Embryonic facial prominence (tissue), 1 donor: Measurements from ENCODE around the gene ARID5B.

Experiments
- DNase-seq: peaks from one replicate; pipeline ENCODE4 v3.0.0-alpha.2; 2016; ENCODE audit errors: extremely low spot score

Gene ARID5B

GRCh38 chr10:61904733-61905725 is 3.5 kb downstream of the ARID5B start:
- no peak for DNase-seq

DNA sequence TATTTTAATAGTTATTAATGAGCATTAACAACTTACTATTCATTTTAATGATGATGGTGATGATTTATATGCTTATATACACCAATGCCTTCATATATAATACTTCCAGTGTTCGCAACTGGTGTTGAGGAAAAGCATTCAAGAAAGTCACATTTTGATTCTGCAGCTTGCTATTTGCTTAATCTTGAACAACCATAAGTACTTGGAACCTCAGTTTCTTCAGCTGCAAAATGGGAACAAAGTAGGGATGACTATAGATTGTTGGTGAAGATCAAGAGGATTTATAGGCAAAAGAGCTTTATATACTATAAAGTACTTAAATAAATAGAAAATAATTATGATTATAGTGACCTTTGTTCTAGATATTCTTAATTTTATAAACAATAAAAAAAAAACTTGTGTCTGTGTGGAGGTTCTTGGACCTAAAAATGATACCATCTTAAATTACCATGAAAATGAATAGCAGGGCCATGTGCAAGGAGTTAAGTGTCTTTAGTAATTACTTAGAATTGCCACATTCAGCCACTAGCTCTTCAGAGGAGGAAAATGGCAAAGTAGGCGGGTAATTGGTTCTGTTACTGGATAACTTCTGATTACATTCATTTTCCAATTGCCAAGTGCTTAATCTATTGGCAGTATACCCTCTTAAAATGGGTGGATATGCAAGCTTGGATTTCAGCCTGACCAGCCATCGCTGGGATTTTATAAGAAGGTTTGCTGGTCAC is 4.5 kb downstream of the ARID5B start:
- no peak for DNase-seq

- DNase-seq: no peak
Observed at GRCh38 chr10:61906562-61906901, 5.0 kb downstream of the ARID5B start.

DNA sequence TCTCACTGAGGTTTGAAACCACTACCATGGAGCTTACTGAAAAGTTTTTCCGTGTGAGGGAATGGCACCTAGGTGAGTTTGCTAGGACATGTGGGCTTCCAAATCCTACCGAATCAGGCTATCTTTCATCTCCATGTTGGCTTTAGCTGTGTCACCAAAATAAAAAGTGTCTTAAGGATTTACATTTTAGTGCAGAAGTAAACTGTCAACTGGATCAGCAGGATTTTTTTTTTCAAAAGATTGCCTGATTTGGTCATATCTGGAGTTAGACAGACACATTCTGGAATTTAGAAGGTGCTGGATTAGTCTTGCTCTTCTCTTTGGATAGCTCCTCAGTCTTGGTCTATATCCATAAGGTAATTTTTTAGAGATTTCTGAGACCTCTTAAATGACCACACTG is 5.5 kb downstream of the ARID5B start:
- no peak for DNase-seq

GRCh38 chr10:61907587-61907986 is 6.1 kb downstream of the ARID5B start:
- DNase-seq: no peak

- no peak for DNase-seq
Observed at GRCh38 chr10:61910226-61910805, 8.8 kb downstream of the ARID5B start.

- no peak for DNase-seq
Observed at GRCh38 chr10:61910894-61911293, 9.4 kb downstream of the ARID5B start.

GRCh38 chr10:61911425-61911824 is 9.9 kb downstream of the ARID5B start:
- no peak for DNase-seq

DNA sequence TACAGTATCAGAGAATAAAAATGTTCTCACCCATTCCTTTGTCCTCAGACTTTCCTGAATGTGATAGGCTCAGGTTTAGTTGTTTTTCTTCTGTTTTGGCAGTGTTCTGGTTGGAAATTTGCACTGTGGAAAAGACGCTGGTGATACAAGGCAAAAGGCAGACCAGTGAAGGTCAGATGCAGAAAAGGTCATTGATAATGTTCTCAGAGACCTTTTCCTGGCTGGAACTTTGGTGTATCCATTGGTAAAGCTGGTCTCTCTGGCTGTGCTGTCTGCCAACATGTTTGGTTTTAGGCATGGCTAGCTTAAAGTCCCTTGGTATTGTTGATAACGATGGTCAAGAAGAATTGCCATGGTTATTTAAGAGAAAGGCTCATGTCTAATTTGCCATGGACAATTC is 11.5 kb downstream of the ARID5B start:
- DNase-seq: no peak

- DNase-seq: no peak
Observed at GRCh38 chr10:61918140-61918539, 16.6 kb downstream of the ARID5B start.

DNA sequence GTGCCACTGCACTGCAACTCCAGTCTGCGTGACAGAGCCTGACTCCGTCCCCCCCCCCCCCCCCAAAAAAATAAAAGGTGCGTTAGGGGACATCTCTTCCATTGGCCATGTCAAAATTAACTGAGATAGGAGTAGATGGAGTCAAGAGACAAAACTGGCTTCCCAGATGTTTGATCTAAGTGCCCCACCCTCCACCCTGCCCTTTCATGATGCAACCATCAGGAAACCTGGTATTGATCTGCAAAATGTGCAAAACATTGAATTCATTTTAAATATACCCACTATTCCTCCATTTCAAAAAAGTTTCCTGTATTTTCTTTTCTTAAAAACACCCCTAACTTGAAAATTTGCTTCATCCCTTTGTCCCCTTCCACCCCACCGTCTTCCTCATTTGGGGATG is 17.5 kb downstream of the ARID5B start:
- no peak for DNase-seq

DNA sequence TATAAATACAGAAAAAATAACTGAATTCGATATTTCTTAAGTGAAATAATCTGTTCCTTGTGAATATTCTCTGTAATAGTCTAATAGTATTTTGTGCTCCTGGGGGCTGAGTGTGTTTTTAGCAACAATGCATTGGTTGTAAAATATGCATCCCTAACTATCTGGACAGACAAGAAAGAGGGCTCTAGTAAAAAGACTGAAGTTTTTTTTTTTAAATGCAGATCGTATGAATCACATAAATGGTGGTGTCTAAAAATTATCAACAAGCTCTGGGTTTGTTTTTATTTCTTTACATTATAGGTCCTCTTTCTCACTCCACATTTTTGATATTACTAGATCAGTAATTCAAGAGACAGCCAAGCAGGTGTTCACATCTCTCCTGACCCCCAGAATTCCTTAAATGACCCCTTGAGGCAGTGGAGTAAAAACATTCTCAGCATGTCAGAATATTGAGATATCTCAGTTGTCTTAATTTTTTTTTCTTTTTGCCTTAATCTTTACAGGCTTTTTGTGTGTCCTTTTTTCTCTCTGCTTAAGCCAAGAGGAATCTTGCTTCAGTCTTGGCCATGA is 18.2 kb downstream of the ARID5B start:
- DNase-seq: no peak

DNA sequence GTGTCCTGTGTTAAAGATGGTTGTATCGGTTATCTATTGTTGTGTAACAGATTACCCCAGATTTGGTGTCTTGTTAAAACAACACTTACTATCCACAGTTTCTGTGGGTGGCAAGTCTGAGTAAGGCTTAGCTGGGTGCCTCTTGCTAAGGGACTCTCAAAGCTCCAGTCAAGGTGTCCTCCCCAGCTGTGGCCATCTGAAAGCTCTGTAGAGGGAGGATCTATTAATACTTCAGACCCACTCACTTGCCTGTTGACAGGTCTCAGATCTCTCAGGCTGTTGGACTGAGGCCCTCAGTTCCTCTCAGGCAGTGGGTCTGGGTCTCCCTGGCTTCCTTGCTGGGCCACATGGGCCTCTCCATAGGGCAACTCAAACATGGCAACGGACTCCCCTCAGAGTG is 19.6 kb downstream of the ARID5B start:
- DNase-seq: no peak

GRCh38 chr10:61923210-61923949 is 21.9 kb downstream of the ARID5B start:
- no peak for DNase-seq

- DNase-seq: no peak
Observed at GRCh38 chr10:61923950-61924274, 22.4 kb downstream of the ARID5B start.

DNA sequence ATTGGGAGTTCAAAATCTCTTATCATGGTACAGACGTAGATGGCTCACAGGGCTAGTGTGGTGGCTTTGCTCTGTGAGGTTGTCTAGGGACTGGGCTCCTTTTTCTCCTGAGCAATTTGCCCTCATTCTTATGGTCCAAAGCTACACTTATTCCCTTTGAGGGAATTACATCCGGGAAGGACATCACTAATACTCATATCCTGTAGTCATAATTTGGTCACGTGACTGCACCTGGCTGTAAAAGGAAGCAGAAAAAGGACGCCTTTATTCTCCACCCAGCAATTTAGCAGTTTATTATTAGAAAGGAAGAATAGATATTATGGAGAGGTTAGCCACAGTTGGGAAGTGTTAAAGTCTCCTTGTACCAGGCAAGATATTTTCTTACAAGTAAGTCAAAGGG is 28.1 kb downstream of the ARID5B start:
- DNase-seq: no peak

GRCh38 chr10:61931620-61932332 is 30.3 kb downstream of the ARID5B start:
- no peak for DNase-seq

DNA sequence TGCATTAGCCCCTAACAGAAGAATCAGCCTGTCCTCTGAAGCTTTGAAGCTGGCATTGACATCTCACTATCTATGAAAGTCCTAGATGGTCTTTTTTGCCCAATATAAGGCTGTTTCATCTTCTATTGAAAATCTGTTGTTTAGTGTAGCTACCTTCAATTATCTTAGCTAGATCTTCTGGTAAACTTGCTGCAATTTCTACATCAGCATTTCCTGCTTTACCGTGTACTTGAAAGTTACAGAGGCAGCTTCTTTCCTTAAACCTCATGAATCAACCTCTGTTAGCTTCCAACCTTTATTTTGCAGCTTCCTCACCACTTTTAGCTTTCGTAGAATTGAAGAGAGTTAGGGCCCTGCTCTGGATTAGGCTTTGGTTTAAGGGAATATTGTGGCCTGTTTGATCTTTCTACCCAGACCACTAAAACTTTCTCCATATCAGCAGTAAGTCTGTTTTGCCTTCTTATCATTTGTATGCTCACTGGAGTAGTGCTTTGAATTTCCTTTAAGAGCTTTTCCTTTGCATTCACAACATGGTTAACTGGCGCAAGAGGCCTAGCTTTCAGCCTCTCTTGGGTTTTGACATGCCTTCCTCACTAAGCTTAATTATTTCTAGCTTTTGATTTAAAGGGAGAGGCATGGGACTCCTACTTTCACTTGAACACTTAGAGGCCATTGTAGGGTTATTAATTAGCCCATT is 32.5 kb downstream of the ARID5B start:
- no peak for DNase-seq

DNA sequence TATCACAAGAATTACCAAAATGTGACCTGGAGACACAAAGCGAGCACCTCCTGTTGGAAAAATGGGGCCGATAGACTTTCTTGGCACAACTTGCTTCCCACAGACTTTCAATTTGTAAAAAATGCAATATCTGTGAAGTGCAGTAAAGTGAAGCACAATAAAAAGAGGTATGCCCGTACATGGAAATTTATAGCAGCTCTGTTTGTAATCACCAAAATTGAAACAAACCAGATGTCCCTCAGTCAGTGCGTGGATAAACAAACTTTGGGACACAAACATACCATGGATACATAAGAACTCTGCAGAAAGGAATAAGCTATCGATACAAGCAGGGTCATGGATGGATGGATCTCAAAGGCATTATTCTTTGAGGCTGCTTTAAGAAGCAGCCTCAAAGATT is 33.6 kb downstream of the ARID5B start:
- DNase-seq: no peak

- no peak for DNase-seq
Observed at GRCh38 chr10:61936770-61937169, 35.3 kb downstream of the ARID5B start.
